Stomach (tissue), 9 donors: Measurements from ENCODE around the gene STAT5A. TPM values are rescaled to one million over a fixed set of nuclear protein-coding genes. Genes with fewer than 3 reads are reported as not detected.
"Not testable (repeated sequence)": the region's sequence is repeated elsewhere in the genome, so short reads cannot be mapped to it uniquely, and the experiment has no call there.

ENCODE experiments used
- DNase-seq, 2 donors: peaks; one replicate each; pipeline versions ENCODE4 v3.0.0 to v3.0.0-alpha.2; 2013 to 2019
- H3K27ac ChIP-seq, 5 donors: fragments of 200-600 bp in 4 of 5; sonication (generic) in 4 of 5; one replicate each; pipeline ENCODE4 v1.5.1; 2013 to 2019; ENCODE audit warnings: mild to moderate bottlenecking in 1 of 5, moderate library complexity in 1 of 5
- H3K27me3 ChIP-seq, 3 donors: fragments of 200-600 bp; sonication (generic); one replicate each; pipeline ENCODE4 v1.5.1; 2017 to 2019; ENCODE audit warnings: mixed run types in 1 of 3
- H3K36me3 ChIP-seq, 4 donors: fragments of 200-600 bp; sonication (generic); 1 replicate in 3 of 4; 2 replicates in 1 of 4; pipeline ENCODE4 v1.5.1; 2016 to 2019
- H3K4me1 ChIP-seq, 4 donors: fragments of 200-600 bp; sonication (generic); one replicate each; pipeline ENCODE4 v1.5.1; 2016 to 2019
- H3K4me3 ChIP-seq, 4 donors: fragments of 200-600 bp; sonication (generic) in 3 of 4; one replicate each; pipeline ENCODE4 v1.5.1; 2016 to 2019; ENCODE audit warnings: mild to moderate bottlenecking in 1 of 4
- H3K9me3 ChIP-seq, 4 donors: fragments of 200-600 bp; sonication (generic); one replicate each; pipeline ENCODE4 v1.5.1; 2016 to 2019
- CTCF ChIP-seq, 7 experiments: fragments of 450-650 bp in 4 of 7; fragments of 200-600 bp in 3 of 7; sonication (generic) in 3 of 7; IDR thresholded peaks; one replicate each; pipeline ENCODE4 v1.5.1; 2016 to 2019; ENCODE audit warnings: antibody characterized with exemption in 7 of 7, control low read depth in 2 of 7, mild to moderate bottlenecking in 1 of 7
- EP300 ChIP-seq: sonication (generic); formaldehyde crosslinking; IDR thresholded peaks from one replicate; pipeline ENCODE4 v1.6.1; 2017; ENCODE audit warnings: antibody characterized with exemption
- POLR2A ChIP-seq, 4 donors: fragments of 450-650 bp; IDR thresholded peaks; one replicate each; pipeline ENCODE4 v1.6.1; 2016; ENCODE audit warnings: antibody characterized with exemption in 4 of 4, control low read depth in 2 of 4, mild to moderate bottlenecking in 1 of 4, moderate library complexity in 1 of 4
- POLR2AphosphoS5 ChIP-seq, 3 donors: sonication (generic); formaldehyde crosslinking; IDR thresholded peaks; one replicate each; pipeline ENCODE4 v1.6.1; 2016; ENCODE audit warnings: antibody characterized with exemption in 3 of 3
- WGBS, 5 donors: extraction: QIAGEN DNeasy Blood & Tissue Kit in 3 of 5; methylation state at CpG; one replicate each; pipeline versions ENCODE4 v1.1.5 to v1.1.7; 2013 to 2018; 5-methylcytosine and 5-hydroxymethylcytosine counted together
- intact Hi-C: fragments of 100-400 bp; cut with DNase I; formaldehyde crosslinking; loops from one replicate; pipeline ENCODE4 v1.15.1; 2023; ENCODE audit warnings: low total_unique reads
- polyA plus RNA-seq, 3 donors: library from polyadenylated mRNA; stranded (reverse); fragments of 200-250 nt; gene quantifications; one replicate each; pipeline ENCODE4 v1.2.3, GENCODE V29; 2013
- total RNA-seq, 5 donors: library from RNA; depleted of rRNA; stranded (reverse); fragments of >200 nt; gene quantifications; one replicate each; pipeline versions ENCODE4 v1.1.0 to v1.2.3, GENCODE V29; 2014 to 2016
- donor health status: healthy with polysubstance abuse.
- donor health status: Bipolar disorder and iron deficiency.
- donor health status: healthy.

The STAT5A gene
- total and polyA plus RNA-seq, 8 donors: 9.6 to 81.7 (median 16.6) TPM

GRCh38 chr17:42243493-42243982 lies 44.8 kb upstream of the STAT5A start:
- TF ChIP-seq EP300: no peak
- no peak for TF ChIP-seq POLR2AphosphoS5 (IDR thresholded peaks at IDR 0.05)
- TF ChIP-seq POLR2A (IDR thresholded peaks at IDR 0.05): no peak
- no peak for TF ChIP-seq CTCF (IDR thresholded peaks at IDR 0.05)
- H3K27ac ChIP-seq: peak overlapping the region in 1 of 5 donors; percentile 12
- peaks cover 8 to 47% (median 30%) of the 10 kb centered on the region in 4 donors for H3K4me1 ChIP-seq
- H3K27me3 ChIP-seq: no peaks in the 10 kb centered on the region
- no peak overlapping the region for H3K4me3 ChIP-seq
- no peak for DNase-seq
- intact Hi-C loops: no loop called here
- no peaks in the 10 kb centered on the region for H3K9me3 ChIP-seq
- no peaks in the 10 kb centered on the region for H3K36me3 ChIP-seq
- WGBS, 5 donors: 80 to 87% (median 83%) methylated on average over 5 of the region's 5 CpGs

- 91 to 100% (median 95%) methylated on average over 3 of the region's 3 CpGs for WGBS, 5 donors
- peaks cover 11 to 45% (median 35%) of the 10 kb centered on the region in 4 donors for H3K4me1 ChIP-seq
- H3K27me3 ChIP-seq, H3K27ac ChIP-seq, H3K36me3 ChIP-seq, intact Hi-C loops, H3K4me3 ChIP-seq, DNase-seq, H3K9me3 ChIP-seq: not testable (repeated sequence)
These were observed 44.2 kb upstream of the STAT5A start for GRCh38 chr17:42244116-42244515.

GRCh38 chr17:42245183-42245582 lies 43.1 kb upstream of the STAT5A start:
- H3K36me3 ChIP-seq, H3K27ac ChIP-seq, H3K9me3 ChIP-seq, H3K4me3 ChIP-seq, DNase-seq, H3K27me3 ChIP-seq, intact Hi-C loops: not testable (repeated sequence)
- WGBS, 5 donors: 94 to 99% (median 97%) methylated on average over 10 to 11 of the region's 11 CpGs
- peaks cover 21 to 55% (median 40%) of the 10 kb centered on the region in 4 donors for H3K4me1 ChIP-seq

- Histone ChIP-seq H3K36me3 (no peaks in the 10 kb centered on the region), H3K4me1 (peaks cover 21 to 61% (median 45%) of the 10 kb centered on the region in 4 donors), H3K9me3 (no peaks in the 10 kb centered on the region), H3K27ac (peak overlapping the region in 4 of 5 donors; percentile 82 to 95 (median 90)), H3K27me3 (no peaks in the 10 kb centered on the region), H3K4me3 (no peak overlapping the region)
- 64 to 74% (median 70%) methylated on average over 7 of the region's 7 CpGs for WGBS, 5 donors
- intact Hi-C loops: no loop called here
- DNase-seq: no peak
- no peak for TF ChIP-seq EP300
- TF ChIP-seq POLR2A (IDR thresholded peaks at IDR 0.05): no peak
- no peak for TF ChIP-seq POLR2AphosphoS5 (IDR thresholded peaks at IDR 0.05)
- TF ChIP-seq CTCF (IDR thresholded peaks at IDR 0.05): no peak
These were observed 41.8 kb upstream of the STAT5A start for GRCh38 chr17:42246515-42246914.

GRCh38 chr17:42247734-42248133 lies 40.6 kb upstream of the STAT5A start:
- Histone ChIP-seq H3K4me1 (peaks cover 21 to 71% (median 44%) of the 10 kb centered on the region in 4 donors), H3K4me3 (no peak overlapping the region), H3K27ac (peak overlapping the region in 4 of 5 donors; percentile 82 to 95 (median 90)), H3K9me3 (no peaks in the 10 kb centered on the region), H3K27me3 (no peaks in the 10 kb centered on the region), H3K36me3 (no peaks in the 10 kb centered on the region)
- no peak for DNase-seq
- intact Hi-C loops: no loop called here
- no peak for TF ChIP-seq EP300
- TF ChIP-seq POLR2AphosphoS5 (IDR thresholded peaks at IDR 0.05): no peak
- no peak for TF ChIP-seq CTCF (IDR thresholded peaks at IDR 0.05)
- TF ChIP-seq POLR2A (IDR thresholded peaks at IDR 0.05): no peak
- 91 to 97% (median 96%) methylated on average over 5 of the region's 5 CpGs for WGBS, 5 donors
